Esophagus muscularis mucosa (tissue), 3 donors: ENCODE data around the gene LRRC45.

Source experiments
- EP300 ChIP-seq: sonication (generic); formaldehyde crosslinking; IDR thresholded peaks from one replicate; pipeline ENCODE4 v1.6.1; 2017; ENCODE audit warnings: antibody characterized with exemption
- TF ChIP-seq, protein P1 (sequence below), 3 experiments: fragments of 200-600 bp in 2 of 3; fragments of 450-650 bp in 1 of 3; sonication (generic) in 2 of 3; IDR thresholded peaks; one replicate each; pipeline ENCODE4 v1.5.1; 2017 to 2019; ENCODE audit warnings: antibody characterized with exemption in 3 of 3, mild to moderate bottlenecking in 2 of 3, moderate library complexity in 1 of 3

DNA sequence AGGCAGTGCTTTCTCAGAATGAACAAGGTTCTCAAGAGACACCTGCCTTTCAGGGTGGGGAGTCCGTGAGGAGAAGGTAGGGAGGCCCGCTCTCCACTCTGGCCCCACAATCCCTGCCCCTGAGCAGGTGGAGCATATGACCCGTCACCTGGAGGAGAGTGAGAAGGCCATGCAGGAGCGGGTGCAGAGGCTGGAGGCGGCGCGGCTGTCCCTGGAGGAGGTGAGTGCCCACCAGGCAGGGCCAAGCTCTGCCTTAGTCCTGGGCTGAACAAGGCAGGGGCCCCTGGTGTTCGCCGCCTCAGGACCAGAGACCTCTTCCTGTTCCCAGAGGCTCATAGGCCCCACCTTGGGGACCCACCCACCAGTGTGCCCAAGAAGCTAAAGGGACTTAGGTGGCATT, 5.9 kb downstream of the LRRC45 start:
- TF ChIP-seq EP300: no peak
- TF ChIP-seq, protein P1, sequence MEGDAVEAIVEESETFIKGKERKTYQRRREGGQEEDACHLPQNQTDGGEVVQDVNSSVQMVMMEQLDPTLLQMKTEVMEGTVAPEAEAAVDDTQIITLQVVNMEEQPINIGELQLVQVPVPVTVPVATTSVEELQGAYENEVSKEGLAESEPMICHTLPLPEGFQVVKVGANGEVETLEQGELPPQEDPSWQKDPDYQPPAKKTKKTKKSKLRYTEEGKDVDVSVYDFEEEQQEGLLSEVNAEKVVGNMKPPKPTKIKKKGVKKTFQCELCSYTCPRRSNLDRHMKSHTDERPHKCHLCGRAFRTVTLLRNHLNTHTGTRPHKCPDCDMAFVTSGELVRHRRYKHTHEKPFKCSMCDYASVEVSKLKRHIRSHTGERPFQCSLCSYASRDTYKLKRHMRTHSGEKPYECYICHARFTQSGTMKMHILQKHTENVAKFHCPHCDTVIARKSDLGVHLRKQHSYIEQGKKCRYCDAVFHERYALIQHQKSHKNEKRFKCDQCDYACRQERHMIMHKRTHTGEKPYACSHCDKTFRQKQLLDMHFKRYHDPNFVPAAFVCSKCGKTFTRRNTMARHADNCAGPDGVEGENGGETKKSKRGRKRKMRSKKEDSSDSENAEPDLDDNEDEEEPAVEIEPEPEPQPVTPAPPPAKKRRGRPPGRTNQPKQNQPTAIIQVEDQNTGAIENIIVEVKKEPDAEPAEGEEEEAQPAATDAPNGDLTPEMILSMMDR (IDR thresholded peaks at IDR 0.05): no peak
